Measurements from ENCODE around the gene TBC1D22B.

Gene TBC1D22B

DNA sequence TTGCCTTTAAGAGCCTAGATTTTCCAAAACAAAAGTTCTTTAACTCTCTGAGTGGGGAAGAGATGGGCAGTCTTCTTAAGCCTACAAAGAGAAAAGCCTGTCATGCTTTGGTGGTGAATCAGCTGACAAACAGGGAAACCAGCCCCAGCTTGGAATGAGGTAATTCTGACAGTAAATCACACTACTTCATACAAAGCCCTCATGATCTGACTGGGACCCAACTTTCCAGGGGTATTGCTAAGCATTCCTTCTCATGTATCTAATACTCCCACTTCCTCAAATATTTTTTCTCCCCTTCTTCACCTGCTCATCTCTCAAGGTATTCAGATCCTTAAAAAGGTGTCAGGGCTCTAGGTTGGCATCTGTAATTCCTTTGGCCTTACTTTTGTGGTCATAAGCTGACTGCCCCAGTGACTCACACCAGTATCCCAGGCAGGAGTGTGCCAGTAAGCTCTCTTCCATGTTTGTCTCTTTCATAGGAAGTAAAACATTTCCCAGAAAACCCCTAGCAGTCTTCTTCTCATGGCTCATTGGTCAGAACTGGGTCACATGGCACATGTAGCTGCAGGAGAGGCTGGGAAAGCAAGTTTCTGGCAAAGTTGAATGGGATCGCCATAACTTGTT is 15.0 kb upstream of the TBC1D22B start:
- TF ChIP-seq, protein P1, sequence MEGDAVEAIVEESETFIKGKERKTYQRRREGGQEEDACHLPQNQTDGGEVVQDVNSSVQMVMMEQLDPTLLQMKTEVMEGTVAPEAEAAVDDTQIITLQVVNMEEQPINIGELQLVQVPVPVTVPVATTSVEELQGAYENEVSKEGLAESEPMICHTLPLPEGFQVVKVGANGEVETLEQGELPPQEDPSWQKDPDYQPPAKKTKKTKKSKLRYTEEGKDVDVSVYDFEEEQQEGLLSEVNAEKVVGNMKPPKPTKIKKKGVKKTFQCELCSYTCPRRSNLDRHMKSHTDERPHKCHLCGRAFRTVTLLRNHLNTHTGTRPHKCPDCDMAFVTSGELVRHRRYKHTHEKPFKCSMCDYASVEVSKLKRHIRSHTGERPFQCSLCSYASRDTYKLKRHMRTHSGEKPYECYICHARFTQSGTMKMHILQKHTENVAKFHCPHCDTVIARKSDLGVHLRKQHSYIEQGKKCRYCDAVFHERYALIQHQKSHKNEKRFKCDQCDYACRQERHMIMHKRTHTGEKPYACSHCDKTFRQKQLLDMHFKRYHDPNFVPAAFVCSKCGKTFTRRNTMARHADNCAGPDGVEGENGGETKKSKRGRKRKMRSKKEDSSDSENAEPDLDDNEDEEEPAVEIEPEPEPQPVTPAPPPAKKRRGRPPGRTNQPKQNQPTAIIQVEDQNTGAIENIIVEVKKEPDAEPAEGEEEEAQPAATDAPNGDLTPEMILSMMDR (IDR thresholded peaks at IDR 0.05; ENCODE audit: low read depth, low read length), result no peak
- H3K27me3 ChIP-seq, result no peaks in the 10 kb centered on the region
- DNase-seq, result no peak
- H3K4me1 ChIP-seq, result peaks cover 5% of the 10 kb centered on the region; the same call in 1 of the 2 replicates
- no peaks in the 10 kb centered on the region for H3K9me3 ChIP-seq
- H3K4me3 ChIP-seq (ENCODE audit: low read depth, low read length), result no peak overlapping the region
- H3K36me3 ChIP-seq, result no peaks in the 10 kb centered on the region

DNA sequence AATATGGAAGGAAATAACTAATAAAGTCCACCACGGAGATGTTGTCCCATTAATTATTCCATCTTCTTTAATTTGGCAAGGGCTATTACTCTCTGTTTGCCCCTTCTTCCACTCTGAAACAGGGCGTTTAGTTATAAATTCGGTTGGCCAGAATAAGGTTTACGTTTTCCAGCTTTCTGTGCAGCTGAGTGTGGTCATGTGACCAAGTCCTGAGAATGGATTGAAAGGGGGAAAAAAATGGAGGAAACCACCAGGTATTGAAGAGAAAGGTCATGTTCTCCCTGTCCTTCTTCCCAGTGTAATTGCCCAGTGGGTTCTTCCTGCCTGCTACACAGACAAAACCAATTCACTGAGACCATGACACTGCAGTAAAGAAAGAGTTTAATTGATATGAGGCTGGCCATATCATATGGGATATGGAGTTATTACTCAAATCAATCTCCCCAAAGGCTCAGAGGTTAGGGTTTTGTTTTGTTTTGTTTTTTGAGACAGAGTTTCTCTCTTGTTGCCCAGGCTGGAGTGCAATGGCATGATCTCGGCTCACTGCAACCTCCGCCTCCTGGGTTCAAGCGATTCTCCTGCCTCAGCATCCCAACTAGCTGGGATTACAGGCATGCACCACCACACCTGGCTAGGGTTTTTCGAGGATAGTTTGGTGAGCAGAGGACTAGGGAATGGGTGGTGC is 14.3 kb upstream of the TBC1D22B start:
- H3K4me1 ChIP-seq, result peaks cover 5% of the 10 kb centered on the region; the same call in 1 of the 2 replicates
- TF ChIP-seq, protein P1 (IDR thresholded peaks at IDR 0.05; ENCODE audit: low read depth, low read length), result no peak
- no peak overlapping the region for H3K4me3 ChIP-seq (ENCODE audit: low read depth, low read length)
- no peaks in the 10 kb centered on the region for H3K36me3 ChIP-seq
- DNase-seq, result no peak
- no peaks in the 10 kb centered on the region for H3K9me3 ChIP-seq
- H3K27me3 ChIP-seq, result no peaks in the 10 kb centered on the region; the same call in 1 of the 2 replicates

DNA sequence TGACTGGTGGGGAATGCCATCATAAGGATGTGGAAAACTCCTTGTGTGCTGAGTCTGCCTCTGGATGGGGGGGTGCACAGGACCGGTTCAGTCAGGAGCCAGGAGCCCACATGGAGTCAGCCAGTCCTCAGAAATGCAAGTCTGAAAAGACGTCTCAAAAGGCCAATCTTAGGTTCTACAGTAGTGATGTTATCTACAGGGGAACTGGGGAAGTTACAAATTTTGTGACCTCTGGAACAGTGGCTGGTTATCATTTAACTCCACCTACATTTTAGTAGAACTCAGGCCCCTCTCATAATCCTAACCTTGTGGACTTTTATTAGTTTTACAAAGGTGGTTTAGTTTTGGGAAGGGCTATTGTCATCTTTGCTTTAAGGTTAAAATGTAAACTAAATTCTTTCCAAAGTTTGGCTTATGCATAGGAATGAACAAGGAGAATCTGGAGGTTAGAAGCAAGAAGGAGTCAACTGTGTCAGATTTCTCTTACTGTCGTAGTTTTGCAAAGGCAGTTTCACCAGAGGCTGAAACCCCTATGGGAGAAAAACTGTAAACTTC is 13.7 kb upstream of the TBC1D22B start:
- H3K27me3 ChIP-seq, result no peaks in the 10 kb centered on the region; the same call in 1 of the 2 replicates
- H3K9me3 ChIP-seq, result no peaks in the 10 kb centered on the region
- no peak overlapping the region for H3K4me3 ChIP-seq (ENCODE audit: low read depth, low read length)
- no peaks in the 10 kb centered on the region for H3K36me3 ChIP-seq
- DNase-seq, result no peak
- TF ChIP-seq, protein P1 (IDR thresholded peaks at IDR 0.05; ENCODE audit: low read depth, low read length), result no peak
- peaks cover 5% of the 10 kb centered on the region; the same call in 1 of the 2 replicates for H3K4me1 ChIP-seq

DNA sequence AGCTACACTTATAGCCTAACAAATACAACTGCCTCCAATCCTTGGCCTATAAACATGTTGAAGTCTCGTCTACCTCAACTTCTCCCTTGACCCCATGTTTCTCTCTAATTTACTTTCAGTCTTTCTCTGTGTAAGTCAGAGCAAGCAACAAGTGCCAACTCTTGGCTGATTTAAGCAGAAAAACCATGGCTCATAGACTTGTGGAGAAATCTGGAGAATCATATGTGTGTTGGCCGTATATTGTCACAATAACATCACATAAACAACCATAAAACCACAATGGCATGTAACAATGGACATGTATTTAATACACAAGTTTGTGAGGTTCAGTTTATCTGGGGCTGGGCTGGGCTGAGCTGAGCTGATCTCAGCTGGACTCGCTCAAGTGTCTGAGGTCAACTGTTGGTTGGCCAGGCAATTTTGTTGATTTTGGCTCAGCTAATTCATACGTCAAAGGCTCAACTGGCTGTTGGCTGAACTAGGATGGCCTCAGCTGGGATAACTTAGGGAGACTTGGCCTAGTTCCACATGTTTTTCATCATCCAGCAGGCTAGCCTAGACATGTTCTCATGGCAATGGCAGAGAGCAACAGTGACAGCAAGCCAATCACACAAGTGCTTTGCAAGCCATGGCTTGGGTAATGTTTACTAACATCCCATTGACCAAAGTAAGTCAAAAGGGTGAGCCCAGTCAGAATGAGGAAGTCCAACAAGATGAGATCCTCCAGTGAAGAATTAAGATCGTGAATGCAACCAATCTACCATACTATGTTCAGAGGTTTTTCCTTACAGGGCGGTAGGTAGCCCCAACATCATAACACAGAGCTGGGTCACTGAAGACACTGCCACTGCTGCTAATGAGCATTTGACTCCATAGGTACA is 12.9 kb upstream of the TBC1D22B start:
- H3K9me3 ChIP-seq, result no peaks in the 10 kb centered on the region
- TF ChIP-seq, protein P1 (IDR thresholded peaks at IDR 0.05; ENCODE audit: low read depth, low read length), result no peak
- H3K4me3 ChIP-seq (ENCODE audit: low read depth, low read length), result no peak overlapping the region
- H3K27me3 ChIP-seq, result no peaks in the 10 kb centered on the region; the same call in 1 of the 2 replicates
- peaks cover 5% of the 10 kb centered on the region; the same call in 1 of the 2 replicates for H3K4me1 ChIP-seq
- H3K36me3 ChIP-seq, result no peaks in the 10 kb centered on the region
- DNase-seq, result no peak

DNA sequence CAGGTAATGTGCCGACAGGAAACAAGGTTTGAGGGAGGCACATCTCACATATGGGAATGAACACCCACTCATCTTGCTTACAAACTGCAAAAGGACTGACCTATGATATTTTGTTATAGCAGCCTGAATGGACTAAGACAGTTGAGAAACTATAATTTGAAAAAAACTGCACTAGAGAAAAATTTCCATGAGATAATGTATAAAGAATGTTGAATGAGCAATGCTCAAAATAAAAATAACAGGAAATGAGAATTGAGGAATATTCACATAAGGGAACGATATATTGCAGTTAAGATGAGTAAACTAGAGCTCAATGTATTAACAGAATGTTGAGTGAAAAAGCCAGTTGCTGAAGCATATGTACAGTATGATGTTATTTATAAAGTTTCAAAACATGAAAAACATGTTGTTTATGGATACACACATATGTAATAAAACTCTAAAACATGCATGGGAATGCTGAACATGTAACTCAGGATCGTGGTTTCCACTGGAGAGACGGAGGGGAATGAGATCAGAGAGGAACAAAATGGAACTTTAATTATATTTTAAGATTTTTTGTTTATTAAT is 6.3 kb upstream of the TBC1D22B start:
- Histone ChIP-seq H3K4me3 (ENCODE audit: low read depth, low read length) (no peak overlapping the region), H3K36me3 (no peaks in the 10 kb centered on the region), H3K27me3 (no peaks in the 10 kb centered on the region; the same call in 1 of the 2 replicates), H3K9me3 (no peaks in the 10 kb centered on the region), H3K4me1 (no peaks in the 10 kb centered on the region)
- DNase-seq, result no peak
- TF ChIP-seq, protein P1 (IDR thresholded peaks at IDR 0.05; ENCODE audit: low read depth, low read length), result no peak

All from BE2C (cell line).